HEK293 (cell line): ENCODE results near the gene LTBP1.

ENCODE experiments used
- EGR2 ChIP-seq: fragments of 450-650 bp; formaldehyde crosslinking; IDR thresholded peaks from 2 replicates; pipeline ENCODE4 v1.5.1; 2016; ENCODE audit warnings: low read depth, missing biosample characterization, missing genetic modification characterization
- PRDM1 ChIP-seq: fragments of 450-650 bp; formaldehyde crosslinking; IDR thresholded peaks from 2 replicates; pipeline ENCODE4; 2016; ENCODE audit warnings: missing biosample characterization, missing genetic modification characterization
- ZNF114 ChIP-seq: fragments of 450-650 bp; formaldehyde crosslinking; IDR thresholded peaks from 2 replicates; pipeline ENCODE4 v1.5.0; 2017; ENCODE audit warnings: missing biosample characterization, missing genetic modification characterization
- ZNF121 ChIP-seq: fragments of 450-650 bp; formaldehyde crosslinking; IDR thresholded peaks from 2 replicates; pipeline ENCODE4 v1.5.1; 2016; ENCODE audit warnings: missing biosample characterization, missing genetic modification characterization
- ZNF324 ChIP-seq: fragments of 450-650 bp; formaldehyde crosslinking; IDR thresholded peaks from 2 replicates; pipeline ENCODE4 v1.5.1; 2016; ENCODE audit warnings: missing biosample characterization, missing genetic modification characterization
- ZNF623 ChIP-seq: fragments of 450-650 bp; formaldehyde crosslinking; IDR thresholded peaks from 2 replicates; pipeline ENCODE4 v1.5.1; 2016; ENCODE audit warnings: missing biosample characterization, missing genetic modification characterization
- ZNF629 ChIP-seq: fragments of 450-650 bp; formaldehyde crosslinking; IDR thresholded peaks from 2 replicates; pipeline ENCODE4 v1.5.1; 2017; ENCODE audit warnings: missing biosample characterization, missing genetic modification characterization
- ZNF747 ChIP-seq: fragments of 450-650 bp; formaldehyde crosslinking; IDR thresholded peaks from 2 replicates; pipeline ENCODE4 v1.5.1; 2016; ENCODE audit warnings: missing biosample characterization, missing genetic modification characterization
- TF ChIP-seq, protein P1 (sequence below): fragments of 450-650 bp; formaldehyde crosslinking; IDR thresholded peaks from 2 replicates; pipeline ENCODE4 v1.5.1; 2016; ENCODE audit warnings: missing biosample characterization, missing genetic modification characterization
- TF ChIP-seq, protein P2 (sequence below): fragments of 450-650 bp; formaldehyde crosslinking; IDR thresholded peaks from 2 replicates; pipeline ENCODE4 v1.5.1; 2016; ENCODE audit warnings: missing biosample characterization, missing genetic modification characterization
- TF ChIP-seq, protein P3 (sequence below): fragments of 450-650 bp; formaldehyde crosslinking; IDR thresholded peaks from 2 replicates; pipeline ENCODE4 v1.5.1; 2016; ENCODE audit warnings: missing biosample characterization, missing genetic modification characterization
- TF ChIP-seq, protein P4 (sequence below): fragments of 450-650 bp; formaldehyde crosslinking; IDR thresholded peaks from 2 replicates; pipeline ENCODE4 v1.5.1; 2016; ENCODE audit warnings: missing biosample characterization, missing genetic modification characterization
- TF ChIP-seq, protein P5 (sequence below): fragments of 450-650 bp; formaldehyde crosslinking; IDR thresholded peaks from 2 replicates; pipeline ENCODE4 v1.5.1; 2017; ENCODE audit warnings: missing biosample characterization, missing genetic modification characterization

- TF ChIP-seq, protein P1, sequence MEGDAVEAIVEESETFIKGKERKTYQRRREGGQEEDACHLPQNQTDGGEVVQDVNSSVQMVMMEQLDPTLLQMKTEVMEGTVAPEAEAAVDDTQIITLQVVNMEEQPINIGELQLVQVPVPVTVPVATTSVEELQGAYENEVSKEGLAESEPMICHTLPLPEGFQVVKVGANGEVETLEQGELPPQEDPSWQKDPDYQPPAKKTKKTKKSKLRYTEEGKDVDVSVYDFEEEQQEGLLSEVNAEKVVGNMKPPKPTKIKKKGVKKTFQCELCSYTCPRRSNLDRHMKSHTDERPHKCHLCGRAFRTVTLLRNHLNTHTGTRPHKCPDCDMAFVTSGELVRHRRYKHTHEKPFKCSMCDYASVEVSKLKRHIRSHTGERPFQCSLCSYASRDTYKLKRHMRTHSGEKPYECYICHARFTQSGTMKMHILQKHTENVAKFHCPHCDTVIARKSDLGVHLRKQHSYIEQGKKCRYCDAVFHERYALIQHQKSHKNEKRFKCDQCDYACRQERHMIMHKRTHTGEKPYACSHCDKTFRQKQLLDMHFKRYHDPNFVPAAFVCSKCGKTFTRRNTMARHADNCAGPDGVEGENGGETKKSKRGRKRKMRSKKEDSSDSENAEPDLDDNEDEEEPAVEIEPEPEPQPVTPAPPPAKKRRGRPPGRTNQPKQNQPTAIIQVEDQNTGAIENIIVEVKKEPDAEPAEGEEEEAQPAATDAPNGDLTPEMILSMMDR (tag by site-specific recombination), result no peak
- TF ChIP-seq ZNF121 (tag by site-specific recombination) (no peak), EGR2 (no peak), ZNF324 (tag by site-specific recombination) (no peak), PRDM1 (tag by site-specific recombination) (no peak), ZNF114 (tag by site-specific recombination) (no peak), ZNF623 (tag by site-specific recombination) (no peak), ZNF747 (no peak), ZNF629 (tag by site-specific recombination) (no peak)
- TF ChIP-seq, protein P2, sequence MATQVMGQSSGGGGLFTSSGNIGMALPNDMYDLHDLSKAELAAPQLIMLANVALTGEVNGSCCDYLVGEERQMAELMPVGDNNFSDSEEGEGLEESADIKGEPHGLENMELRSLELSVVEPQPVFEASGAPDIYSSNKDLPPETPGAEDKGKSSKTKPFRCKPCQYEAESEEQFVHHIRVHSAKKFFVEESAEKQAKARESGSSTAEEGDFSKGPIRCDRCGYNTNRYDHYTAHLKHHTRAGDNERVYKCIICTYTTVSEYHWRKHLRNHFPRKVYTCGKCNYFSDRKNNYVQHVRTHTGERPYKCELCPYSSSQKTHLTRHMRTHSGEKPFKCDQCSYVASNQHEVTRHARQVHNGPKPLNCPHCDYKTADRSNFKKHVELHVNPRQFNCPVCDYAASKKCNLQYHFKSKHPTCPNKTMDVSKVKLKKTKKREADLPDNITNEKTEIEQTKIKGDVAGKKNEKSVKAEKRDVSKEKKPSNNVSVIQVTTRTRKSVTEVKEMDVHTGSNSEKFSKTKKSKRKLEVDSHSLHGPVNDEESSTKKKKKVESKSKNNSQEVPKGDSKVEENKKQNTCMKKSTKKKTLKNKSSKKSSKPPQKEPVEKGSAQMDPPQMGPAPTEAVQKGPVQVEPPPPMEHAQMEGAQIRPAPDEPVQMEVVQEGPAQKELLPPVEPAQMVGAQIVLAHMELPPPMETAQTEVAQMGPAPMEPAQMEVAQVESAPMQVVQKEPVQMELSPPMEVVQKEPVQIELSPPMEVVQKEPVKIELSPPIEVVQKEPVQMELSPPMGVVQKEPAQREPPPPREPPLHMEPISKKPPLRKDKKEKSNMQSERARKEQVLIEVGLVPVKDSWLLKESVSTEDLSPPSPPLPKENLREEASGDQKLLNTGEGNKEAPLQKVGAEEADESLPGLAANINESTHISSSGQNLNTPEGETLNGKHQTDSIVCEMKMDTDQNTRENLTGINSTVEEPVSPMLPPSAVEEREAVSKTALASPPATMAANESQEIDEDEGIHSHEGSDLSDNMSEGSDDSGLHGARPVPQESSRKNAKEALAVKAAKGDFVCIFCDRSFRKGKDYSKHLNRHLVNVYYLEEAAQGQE (tag by site-specific recombination), result no peak
- TF ChIP-seq, protein P3, sequence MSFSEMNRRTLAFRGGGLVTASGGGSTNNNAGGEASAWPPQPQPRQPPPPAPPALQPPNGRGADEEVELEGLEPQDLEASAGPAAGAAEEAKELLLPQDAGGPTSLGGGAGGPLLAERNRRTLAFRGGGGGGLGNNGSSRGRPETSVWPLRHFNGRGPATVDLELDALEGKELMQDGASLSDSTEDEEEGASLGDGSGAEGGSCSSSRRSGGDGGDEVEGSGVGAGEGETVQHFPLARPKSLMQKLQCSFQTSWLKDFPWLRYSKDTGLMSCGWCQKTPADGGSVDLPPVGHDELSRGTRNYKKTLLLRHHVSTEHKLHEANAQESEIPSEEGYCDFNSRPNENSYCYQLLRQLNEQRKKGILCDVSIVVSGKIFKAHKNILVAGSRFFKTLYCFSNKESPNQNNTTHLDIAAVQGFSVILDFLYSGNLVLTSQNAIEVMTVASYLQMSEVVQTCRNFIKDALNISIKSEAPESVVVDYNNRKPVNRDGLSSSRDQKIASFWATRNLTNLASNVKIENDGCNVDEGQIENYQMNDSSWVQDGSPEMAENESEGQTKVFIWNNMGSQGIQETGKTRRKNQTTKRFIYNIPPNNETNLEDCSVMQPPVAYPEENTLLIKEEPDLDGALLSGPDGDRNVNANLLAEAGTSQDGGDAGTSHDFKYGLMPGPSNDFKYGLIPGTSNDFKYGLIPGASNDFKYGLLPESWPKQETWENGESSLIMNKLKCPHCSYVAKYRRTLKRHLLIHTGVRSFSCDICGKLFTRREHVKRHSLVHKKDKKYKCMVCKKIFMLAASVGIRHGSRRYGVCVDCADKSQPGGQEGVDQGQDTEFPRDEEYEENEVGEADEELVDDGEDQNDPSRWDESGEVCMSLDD (tag by site-specific recombination), result no peak
- TF ChIP-seq, protein P4, sequence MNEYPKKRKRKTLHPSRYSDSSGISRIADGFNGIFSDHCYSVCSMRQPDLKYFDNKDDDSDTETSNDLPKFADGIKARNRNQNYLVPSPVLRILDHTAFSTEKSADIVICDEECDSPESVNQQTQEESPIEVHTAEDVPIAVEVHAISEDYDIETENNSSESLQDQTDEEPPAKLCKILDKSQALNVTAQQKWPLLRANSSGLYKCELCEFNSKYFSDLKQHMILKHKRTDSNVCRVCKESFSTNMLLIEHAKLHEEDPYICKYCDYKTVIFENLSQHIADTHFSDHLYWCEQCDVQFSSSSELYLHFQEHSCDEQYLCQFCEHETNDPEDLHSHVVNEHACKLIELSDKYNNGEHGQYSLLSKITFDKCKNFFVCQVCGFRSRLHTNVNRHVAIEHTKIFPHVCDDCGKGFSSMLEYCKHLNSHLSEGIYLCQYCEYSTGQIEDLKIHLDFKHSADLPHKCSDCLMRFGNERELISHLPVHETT (tag by site-specific recombination), result no peak
- TF ChIP-seq, protein P5, sequence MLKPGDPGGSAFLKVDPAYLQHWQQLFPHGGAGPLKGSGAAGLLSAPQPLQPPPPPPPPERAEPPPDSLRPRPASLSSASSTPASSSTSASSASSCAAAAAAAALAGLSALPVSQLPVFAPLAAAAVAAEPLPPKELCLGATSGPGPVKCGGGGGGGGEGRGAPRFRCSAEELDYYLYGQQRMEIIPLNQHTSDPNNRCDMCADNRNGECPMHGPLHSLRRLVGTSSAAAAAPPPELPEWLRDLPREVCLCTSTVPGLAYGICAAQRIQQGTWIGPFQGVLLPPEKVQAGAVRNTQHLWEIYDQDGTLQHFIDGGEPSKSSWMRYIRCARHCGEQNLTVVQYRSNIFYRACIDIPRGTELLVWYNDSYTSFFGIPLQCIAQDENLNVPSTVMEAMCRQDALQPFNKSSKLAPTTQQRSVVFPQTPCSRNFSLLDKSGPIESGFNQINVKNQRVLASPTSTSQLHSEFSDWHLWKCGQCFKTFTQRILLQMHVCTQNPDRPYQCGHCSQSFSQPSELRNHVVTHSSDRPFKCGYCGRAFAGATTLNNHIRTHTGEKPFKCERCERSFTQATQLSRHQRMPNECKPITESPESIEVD (tag by site-specific recombination), result no peak
These were observed 62.0 kb downstream of the LTBP1 start for GRCh38 chr2:33008716-33009115.
